Duodenal mucosa (tissue), 2 donors: ENCODE measurements around the gene NIT2.
A peak's percentile ranks its signal among the peaks of the same experiment; 100 is the strongest.
"Not testable (repeated sequence)": the region's sequence is repeated elsewhere in the genome, so short reads cannot be mapped to it uniquely, and the experiment has no call there.

Experiments used
- H3K27ac ChIP-seq: one replicate; pipeline ENCODE4 v1.7.0; 2013; ENCODE audit warnings: low read depth, low read length
- H3K27me3 ChIP-seq, 2 donors: one replicate each; pipeline ENCODE4 v1.7.0; 2013; ENCODE audit warnings: low read length in 2 of 2, control low read depth in 1 of 2; ENCODE audit not compliant: insufficient read depth in 2 of 2, control insufficient read depth in 1 of 2
- H3K36me3 ChIP-seq, 2 donors: one replicate each; pipeline ENCODE4 v1.7.0; 2013; ENCODE audit warnings: low read length in 2 of 2, control low read depth in 1 of 2; ENCODE audit not compliant: insufficient read depth in 2 of 2, control insufficient read depth in 1 of 2
- H3K4me1 ChIP-seq, 2 donors: one replicate each; pipeline ENCODE4 v1.7.0; 2013; ENCODE audit warnings: low read length in 2 of 2, control low read depth in 1 of 2; ENCODE audit not compliant: insufficient read depth in 2 of 2, control insufficient read depth in 1 of 2
- H3K4me3 ChIP-seq, 2 donors: one replicate each; pipeline ENCODE4 v1.7.0; 2013; ENCODE audit warnings: low read length in 2 of 2, low read depth in 1 of 2
- H3K9ac ChIP-seq, 2 donors: one replicate each; pipeline ENCODE4 v1.7.0; 2013; ENCODE audit warnings: low read length in 2 of 2, low read depth in 1 of 2
- H3K9me3 ChIP-seq, 2 donors: one replicate each; pipeline ENCODE4 v1.7.0; 2013; ENCODE audit warnings: low read length in 2 of 2, control low read depth in 1 of 2; ENCODE audit not compliant: control insufficient read depth in 1 of 2

Gene NIT2

DNA sequence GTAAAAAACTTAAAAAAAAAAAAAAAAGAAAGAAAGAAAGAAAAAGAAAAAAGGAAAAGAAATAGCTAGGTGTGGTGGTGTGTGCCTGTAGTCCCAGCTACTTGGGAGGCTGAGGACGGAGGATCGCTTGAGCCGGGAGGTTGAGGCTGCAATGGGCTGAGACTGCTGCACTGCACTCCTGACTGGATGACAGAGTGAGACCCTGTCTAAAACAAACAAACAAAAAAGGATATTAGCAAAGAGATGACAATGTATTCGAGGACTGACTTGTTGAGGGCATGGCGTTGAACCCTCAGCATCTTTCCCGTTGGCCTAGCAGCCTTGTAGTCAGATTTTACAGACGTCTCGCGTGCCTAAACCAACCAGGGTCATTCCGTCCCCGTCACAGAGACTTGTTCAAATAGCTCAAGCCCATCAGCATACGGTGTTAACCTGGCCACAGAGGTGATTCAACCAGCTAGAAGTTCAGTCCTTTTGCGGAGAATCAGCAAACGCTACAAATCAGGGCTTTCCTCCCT is 528 bp upstream of the NIT2 start:
- no peaks in the 10 kb centered on the region for H3K27me3 ChIP-seq
- peaks cover 10 to 16% of the 10 kb centered on the region in 2 donors for H3K4me1 ChIP-seq
- H3K27ac ChIP-seq: no peak overlapping the region
- peak overlapping the region; percentile 22 to 69 for H3K9ac ChIP-seq
- peak overlapping the region; percentile 73 to 77 for H3K4me3 ChIP-seq
- no peaks in the 10 kb centered on the region for H3K36me3 ChIP-seq
- H3K9me3 ChIP-seq: no peaks in the 10 kb centered on the region

DNA sequence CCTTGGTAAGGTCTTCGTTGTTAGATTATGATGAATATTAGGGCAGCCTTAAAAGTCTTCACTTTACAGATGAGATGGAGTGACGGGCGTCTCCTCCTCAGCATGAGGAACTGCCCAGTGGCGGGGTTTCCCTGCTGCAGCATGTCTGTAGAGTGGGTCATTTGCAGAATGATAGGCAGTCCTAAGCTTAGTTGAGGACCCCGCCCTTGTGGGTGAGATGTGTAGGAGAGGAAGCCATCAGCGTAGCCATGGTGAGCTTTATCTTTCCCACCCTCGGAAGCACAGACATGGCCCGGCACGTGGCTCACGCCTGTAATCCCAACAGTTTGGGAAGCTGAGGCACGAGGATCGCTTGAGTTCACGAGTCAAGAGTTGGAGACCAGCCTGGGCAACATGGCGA is 877 bp downstream of the NIT2 start:
- Histone ChIP-seq H3K27me3 (no peaks in the 10 kb centered on the region), H3K9ac (peak overlapping the region; percentile 55 to 74), H3K36me3 (peaks cover 0 to 10% of the 10 kb centered on the region in 2 donors), H3K27ac (no peak overlapping the region), H3K4me1 (peaks cover 10 to 16% of the 10 kb centered on the region in 2 donors), H3K9me3 (no peaks in the 10 kb centered on the region), H3K4me3 (peak overlapping the region; percentile 73 to 77)

DNA sequence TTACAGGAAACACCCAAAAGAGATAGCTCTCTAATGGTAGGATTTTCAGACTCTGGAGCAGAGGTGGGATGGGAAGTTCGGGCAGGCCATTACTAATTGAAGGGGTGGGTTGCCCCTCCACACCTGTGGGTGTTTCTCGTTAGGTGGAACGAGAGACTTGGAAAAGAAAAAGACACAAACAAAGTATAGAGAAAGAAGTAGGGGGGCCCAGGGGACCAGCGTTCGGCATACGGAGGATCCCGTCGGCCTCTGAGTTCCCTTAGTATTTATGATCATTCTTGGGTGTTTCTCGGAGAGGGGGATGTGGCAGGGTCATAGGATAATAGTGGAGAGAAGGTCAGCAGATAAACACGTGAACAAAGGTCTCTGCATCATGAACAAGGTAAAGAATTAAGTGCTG is 1.7 kb downstream of the NIT2 start:
- H3K9ac ChIP-seq, H3K4me3 ChIP-seq, H3K9me3 ChIP-seq, H3K27me3 ChIP-seq, H3K27ac ChIP-seq: not testable (repeated sequence)
- H3K4me1 ChIP-seq: peaks cover 10 to 16% of the 10 kb centered on the region in 2 donors
- H3K36me3 ChIP-seq: peaks cover 0 to 15% of the 10 kb centered on the region in 2 donors

DNA sequence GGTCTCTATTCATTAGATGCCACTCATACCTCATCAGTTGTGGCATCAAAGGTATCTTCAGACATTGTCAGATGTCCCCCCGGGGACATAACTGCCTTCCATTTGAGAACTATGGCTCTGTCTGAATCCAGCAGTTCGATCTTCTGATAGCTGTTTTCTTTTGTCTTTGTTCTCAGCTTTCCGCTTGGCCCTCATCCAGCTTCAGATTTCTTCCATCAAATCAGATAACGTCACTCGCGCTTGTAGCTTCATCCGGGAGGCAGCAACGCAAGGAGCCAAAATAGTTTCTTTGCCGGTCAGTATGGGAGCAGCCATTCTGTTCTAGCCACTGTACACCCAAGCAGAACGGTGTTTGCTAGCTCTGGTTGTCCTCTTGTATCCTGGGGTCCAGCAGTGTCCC is 4.4 kb downstream of the NIT2 start:
- no peak overlapping the region for H3K27ac ChIP-seq
- peaks cover 10 to 15% of the 10 kb centered on the region in 2 donors for H3K4me1 ChIP-seq

DNA sequence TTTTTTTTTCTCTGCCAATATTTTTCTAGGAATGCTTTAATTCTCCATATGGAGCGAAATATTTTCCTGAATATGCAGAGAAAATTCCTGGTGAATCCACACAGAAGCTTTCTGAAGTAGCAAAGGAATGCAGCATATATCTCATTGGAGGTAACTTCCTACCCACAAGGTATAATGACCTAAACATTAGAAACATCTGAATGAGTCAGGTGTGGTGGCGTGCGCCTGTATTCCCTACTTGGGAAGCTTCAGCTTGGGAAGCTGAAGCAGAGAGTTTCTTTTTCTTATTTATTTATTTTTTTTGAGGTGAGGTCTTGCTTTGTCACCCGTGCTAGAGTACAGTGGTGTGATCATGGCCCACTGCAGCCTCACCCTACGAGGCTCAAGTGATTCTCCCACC is 5.2 kb downstream of the NIT2 start:
- H3K4me1 ChIP-seq: peaks cover 10 to 11% of the 10 kb centered on the region in 2 donors
- no peak overlapping the region for H3K27ac ChIP-seq
- no peak overlapping the region for H3K4me3 ChIP-seq
- no peaks in the 10 kb centered on the region for H3K9me3 ChIP-seq
- H3K27me3 ChIP-seq: no peaks in the 10 kb centered on the region
- peaks cover 0 to 30% of the 10 kb centered on the region in 2 donors for H3K36me3 ChIP-seq
- H3K9ac ChIP-seq: no peak overlapping the region

More for the DNA sequence above, 4.4 kb downstream of the NIT2 start:
- Histone ChIP-seq H3K9ac (no peak overlapping the region), H3K36me3 (peaks cover 0 to 26% of the 10 kb centered on the region in 2 donors), H3K9me3 (no peaks in the 10 kb centered on the region), H3K27me3 (no peaks in the 10 kb centered on the region), H3K4me3 (no peak overlapping the region)

DNA sequence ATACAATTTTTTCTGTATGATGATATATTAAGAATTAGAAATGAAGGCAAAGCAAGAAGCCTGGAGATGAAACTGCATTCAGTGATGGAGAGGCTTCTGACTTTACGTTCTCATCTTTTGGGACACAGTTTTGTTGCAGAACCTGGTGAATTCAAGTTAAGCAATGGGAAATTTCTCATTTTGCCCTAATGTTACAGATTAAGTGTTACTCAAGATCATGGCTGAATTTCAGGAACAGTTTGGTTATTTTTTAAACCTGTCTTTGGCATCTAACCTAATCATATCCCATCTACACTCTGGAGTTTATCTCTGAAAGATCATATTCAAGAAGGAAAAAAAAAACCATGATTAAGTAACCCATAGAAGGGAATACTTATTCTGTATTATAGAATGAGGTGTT is 6.0 kb downstream of the NIT2 start:
- no peak overlapping the region for H3K27ac ChIP-seq
- H3K27me3 ChIP-seq: no peaks in the 10 kb centered on the region
- peaks cover 3 to 30% of the 10 kb centered on the region in 2 donors for H3K36me3 ChIP-seq
- H3K4me1 ChIP-seq: peaks cover 4 to 5% of the 10 kb centered on the region in 2 donors
- no peaks in the 10 kb centered on the region for H3K9me3 ChIP-seq
- no peak overlapping the region for H3K9ac ChIP-seq
- H3K4me3 ChIP-seq: no peak overlapping the region

DNA sequence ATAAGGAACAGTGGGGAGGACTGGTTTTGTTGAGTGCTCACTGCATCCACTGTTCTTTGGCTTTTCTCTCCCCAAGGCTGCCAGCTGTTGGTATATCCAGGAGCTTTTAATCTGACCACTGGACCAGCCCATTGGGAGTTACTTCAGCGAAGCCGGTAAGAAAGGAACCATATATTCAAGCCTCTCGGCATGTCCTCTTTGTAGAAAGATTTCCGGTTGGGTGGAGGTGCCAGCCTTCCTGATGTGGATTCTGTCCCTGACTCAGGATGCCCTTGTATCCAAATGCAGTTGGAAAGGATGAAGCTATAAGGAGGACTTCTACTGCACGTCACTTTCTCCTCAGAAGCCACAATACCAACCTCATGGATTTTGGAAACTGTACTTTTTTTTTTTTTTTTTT is 14.2 kb downstream of the NIT2 start:
- H3K4me1 ChIP-seq: no peaks in the 10 kb centered on the region
- peaks cover 34 to 60% of the 10 kb centered on the region in 2 donors for H3K36me3 ChIP-seq
- no peak overlapping the region for H3K4me3 ChIP-seq
- no peak overlapping the region for H3K9ac ChIP-seq
- no peak overlapping the region for H3K27ac ChIP-seq
- no peaks in the 10 kb centered on the region for H3K27me3 ChIP-seq
- no peaks in the 10 kb centered on the region for H3K9me3 ChIP-seq

DNA sequence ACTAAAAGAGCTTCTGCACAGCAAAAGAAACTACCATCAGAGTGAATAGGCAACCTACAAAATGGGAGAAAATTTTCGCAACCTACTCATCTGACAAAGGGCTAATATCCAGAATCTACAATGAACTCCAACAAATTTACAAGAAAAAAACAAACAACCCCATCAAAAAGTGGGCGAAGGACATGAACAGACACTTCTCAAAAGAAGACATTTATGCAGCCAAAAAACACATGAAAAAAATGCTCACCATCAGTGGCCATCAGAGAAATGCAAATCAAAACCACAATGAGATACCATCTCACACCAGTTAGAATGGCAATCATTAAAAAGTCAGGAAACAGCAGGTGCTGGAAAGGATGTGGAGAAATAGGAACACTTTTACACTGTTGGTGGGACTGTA is 17.2 kb downstream of the NIT2 start:
- H3K4me1 ChIP-seq, H3K27me3 ChIP-seq, H3K9ac ChIP-seq, H3K27ac ChIP-seq, H3K4me3 ChIP-seq, H3K9me3 ChIP-seq: not testable (repeated sequence)
- peaks cover 37 to 71% of the 10 kb centered on the region in 2 donors for H3K36me3 ChIP-seq

DNA sequence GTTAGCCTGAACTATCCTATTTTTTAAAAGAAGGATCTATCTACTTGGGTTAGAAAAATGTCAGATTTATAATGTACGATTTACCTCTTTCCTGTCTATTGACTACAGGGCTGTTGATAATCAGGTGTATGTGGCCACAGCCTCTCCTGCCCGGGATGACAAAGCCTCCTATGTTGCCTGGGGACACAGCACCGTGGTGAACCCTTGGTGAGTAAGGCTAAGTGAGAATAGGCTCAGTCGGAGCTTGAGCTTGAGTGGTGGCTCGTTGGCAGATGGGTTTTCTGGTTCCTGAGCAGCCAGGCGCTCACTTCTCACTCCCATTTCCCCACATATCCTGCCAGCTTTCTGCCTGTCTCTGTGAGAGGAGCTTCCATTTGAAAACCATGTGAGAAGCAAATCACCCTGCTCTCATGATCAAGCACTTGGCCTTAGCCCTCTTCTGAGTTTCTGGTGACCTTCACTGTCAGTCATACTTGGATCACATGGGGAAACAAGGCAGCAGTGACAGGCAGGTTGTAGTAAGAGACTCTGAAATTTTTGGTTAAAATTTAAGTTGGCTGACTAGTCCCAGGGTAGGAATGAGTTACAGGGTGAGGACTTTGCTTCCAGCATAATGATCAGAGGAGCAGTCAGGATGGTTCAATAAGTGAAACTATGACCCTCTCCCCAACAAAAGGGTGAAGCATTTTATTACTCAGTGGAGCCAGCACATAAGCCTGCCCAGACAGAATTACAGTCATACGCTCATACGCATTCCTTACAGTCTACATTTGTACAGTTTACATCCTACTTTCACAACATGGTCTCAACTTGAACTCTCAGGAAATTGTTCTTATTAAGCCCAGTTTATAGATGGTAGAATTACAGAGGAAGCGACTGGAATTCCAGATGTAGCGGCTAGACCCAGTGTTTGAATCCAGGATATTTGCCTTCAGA is 18.0 kb downstream of the NIT2 start:
- H3K9ac ChIP-seq: no peak overlapping the region
- H3K4me3 ChIP-seq: no peak overlapping the region
- no peaks in the 10 kb centered on the region for H3K27me3 ChIP-seq
- peaks cover 37 to 67% of the 10 kb centered on the region in 2 donors for H3K36me3 ChIP-seq
- no peak overlapping the region for H3K27ac ChIP-seq
- no peaks in the 10 kb centered on the region for H3K4me1 ChIP-seq
- no peaks in the 10 kb centered on the region for H3K9me3 ChIP-seq

DNA sequence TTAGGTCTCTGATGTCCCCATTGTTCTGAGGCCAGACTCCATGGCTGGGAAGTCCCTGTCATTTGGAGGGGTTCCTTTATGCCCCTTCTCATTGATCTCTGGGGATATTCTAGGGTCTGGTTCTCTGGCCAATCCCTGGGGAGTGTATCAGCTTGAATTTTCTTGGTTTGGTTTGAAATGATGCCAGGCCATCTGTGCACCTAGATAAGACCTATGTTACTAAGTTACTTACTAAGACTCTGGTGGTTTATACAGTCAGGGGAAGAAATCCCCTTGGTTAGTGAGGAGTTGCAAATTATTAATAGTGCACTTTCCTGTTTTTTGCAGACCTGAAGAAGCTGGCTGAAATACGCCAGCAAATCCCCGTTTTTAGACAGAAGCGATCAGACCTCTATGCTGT is 20.3 kb downstream of the NIT2 start:
- Histone ChIP-seq H3K9ac (no peak overlapping the region), H3K36me3 (peaks cover 32 to 46% of the 10 kb centered on the region in 2 donors), H3K4me3 (no peak overlapping the region)

More for the DNA sequence above, 20.3 kb downstream of the NIT2 start:
- Histone ChIP-seq H3K27ac (no peak overlapping the region), H3K9me3 (no peaks in the 10 kb centered on the region), H3K27me3 (no peaks in the 10 kb centered on the region), H3K4me1 (no peaks in the 10 kb centered on the region)
